Kidney epithelial cell (primary cell): ENCODE measurements around the gene PFDN1. TPM values are rescaled to one million over a fixed set of nuclear protein-coding genes. Genes with fewer than 3 reads are reported as not detected.

ENCODE experiments used
- DNase-seq: peaks from one replicate; pipeline ENCODE4 v3.0.0-alpha.2; 2010; ENCODE audit warnings: low read depth
- H3K27me3 ChIP-seq: 2 replicates; pipeline ENCODE4 v1.6.0; 2011; ENCODE audit warnings: low read length; ENCODE audit not compliant: control insufficient read depth, insufficient read depth
- H3K36me3 ChIP-seq: 2 replicates; pipeline ENCODE4 v1.5.1; 2011; ENCODE audit warnings: low read length; ENCODE audit not compliant: control insufficient read depth, insufficient read depth
- H3K4me3 ChIP-seq: 2 replicates; pipeline ENCODE4 v1.5.1; 2011; ENCODE audit warnings: low read depth, mild to moderate bottlenecking, control low read depth, low read length
- CTCF ChIP-seq: IDR thresholded peaks from 2 replicates; pipeline ENCODE4 v1.5.1; 2011; ENCODE audit warnings: mild to moderate bottlenecking, moderate library complexity, low read length, control low read depth, inconsistent platforms; ENCODE audit not compliant: insufficient read depth, poor library complexity, severe bottlenecking
- total RNA-seq: library from RNA; depleted of rRNA; stranded (reverse); fragments of >200 nt; gene quantifications from 2 replicates; pipeline ENCODE4 v1.2.3, GENCODE V29; 2015

PFDN1 gene
- total RNA-seq, 1 donor from 2014 or later = 124 TPM

- Histone ChIP-seq H3K4me3 (no peak overlapping the region), H3K27me3 (no peaks in the 10 kb centered on the region), H3K36me3 (no peaks in the 10 kb centered on the region)
- no peak for TF ChIP-seq CTCF
- no peak for DNase-seq
Measured at GRCh38 chr5:140197023-140197422, 105.9 kb downstream of the PFDN1 start.

- DNase-seq = no peak
- TF ChIP-seq CTCF = no peak
- no peak overlapping the region for H3K4me3 ChIP-seq
Measured at GRCh38 chr5:140196115-140196814, 106.6 kb downstream of the PFDN1 start.

More at GRCh38 chr5:140196115-140196814, 106.6 kb downstream of the PFDN1 start:
- Histone ChIP-seq H3K36me3 (no peaks in the 10 kb centered on the region), H3K27me3 (no peaks in the 10 kb centered on the region)

Other genes starting within 250 kb of the PFDN1 start
- gene PURA, start 189.0 kb downstream of the PFDN1 start, total RNA-seq = 6.0 and 7.1 TPM in 2 replicates
- gene IGIP, start 177.2 kb downstream of the PFDN1 start, total RNA-seq = 3.1 and 4.1 TPM in 2 replicates
- 125 and 176 TPM in 2 replicates for gene CYSTM1, start 127.9 kb downstream of the PFDN1 start, total RNA-seq
- gene HBEGF, start 43.5 kb upstream of the PFDN1 start, total RNA-seq = 25.1 and 31.6 TPM in 2 replicates
- 0.07 TPM in 1 of 2 replicates, not detected in the other for gene SLC4A9, start 57.1 kb upstream of the PFDN1 start, total RNA-seq
- gene ANKHD1, start 98.7 kb upstream of the PFDN1 start, total RNA-seq = 62.9 and 80.4 TPM in 2 replicates
- 6.4 and 13.3 TPM in 2 replicates for gene EIF4EBP3, start 244.6 kb upstream of the PFDN1 start, total RNA-seq